ENCODE measurements around the gene ZFP62.
A peak's percentile ranks its signal among the peaks of the same experiment; 100 is the strongest.

DNA sequence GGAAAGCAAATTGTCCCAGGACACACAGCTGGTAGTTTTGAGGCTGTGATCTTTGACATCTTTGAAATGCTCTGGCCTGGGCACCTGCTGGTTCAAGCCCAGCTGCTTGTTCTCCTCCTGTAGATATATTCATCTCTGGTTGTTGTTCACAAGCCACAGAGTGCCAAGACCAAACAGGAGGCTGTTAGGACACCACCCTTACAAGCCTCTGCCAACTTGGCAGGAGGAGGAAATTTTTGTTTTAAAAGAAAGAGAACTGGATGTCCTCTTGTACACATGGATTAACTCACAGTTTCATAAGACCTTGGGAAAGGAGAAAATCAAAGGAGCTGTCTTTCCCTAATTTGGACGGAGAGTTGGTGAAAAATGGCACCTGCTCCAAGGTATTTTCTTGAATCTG lies 8.5 kb upstream of the ZFP62 start:
- TF ChIP-seq CTCF (IDR thresholded peaks at IDR 0.05) (no peak), POLR2A (IDR thresholded peaks at IDR 0.05) (peak in 1 of 2 donors; percentile 33)

Data from thyroid gland (tissue), 4 donors.